SK-N-SH treated with all-trans-retinoic acid at 6 μM for 48 hours (cell line): ENCODE measurements around the gene MRPL36.

Experiments used
- ATAC-seq: fragments of 200-7000 bp; cut with Tn5 transposase; 3 replicates; pipeline ENCODE4 v1.9.1; 2020; ENCODE audit warnings: mild to moderate bottlenecking, moderate library complexity
- BACH2 ChIP-seq: fragments of 250-450 bp; sonication (Bioruptor Pico); IDR thresholded peaks from 2 replicates; pipeline ENCODE4 v1.9.0; 2021; ENCODE audit warnings: mild to moderate bottlenecking, borderline replicate concordance
- CREB5 ChIP-seq: fragments of 250-450 bp; sonication (Bioruptor Pico); IDR thresholded peaks from 2 replicates; pipeline ENCODE4 v1.5.1; 2020; ENCODE audit warnings: low read depth, mild to moderate bottlenecking, moderate library complexity
- CSDC2 ChIP-seq: fragments of 250-450 bp; sonication (Bioruptor Pico); IDR thresholded peaks from 2 replicates; pipeline ENCODE4 v1.5.0; 2020; ENCODE audit warnings: mild to moderate bottlenecking, moderate library complexity
- ESRRG ChIP-seq: fragments of 250-450 bp; sonication (Bioruptor Pico); IDR thresholded peaks from 2 replicates; pipeline ENCODE4 v1.6.1; 2021; ENCODE audit warnings: mild to moderate bottlenecking
- GLIS3 ChIP-seq: fragments of 250-450 bp; sonication (Bioruptor Pico); IDR thresholded peaks from 2 replicates; pipeline ENCODE4 v1.5.0; 2020; ENCODE audit warnings: mild to moderate bottlenecking, moderate library complexity
- ISL1 ChIP-seq: fragments of 250-450 bp; sonication (Bioruptor Pico); IDR thresholded peaks from 2 replicates; pipeline ENCODE4 v2.1.2; 2022; ENCODE audit warnings: mild to moderate bottlenecking, moderate library complexity
- OSR1 ChIP-seq: fragments of 250-450 bp; sonication (Bioruptor Pico); IDR thresholded peaks from 2 replicates; pipeline ENCODE4 v1.8.0; 2022; ENCODE audit warnings: moderate library complexity, mild to moderate bottlenecking, inconsistent platforms
- PATZ1 ChIP-seq: fragments of 250-450 bp; sonication (Bioruptor Pico); IDR thresholded peaks from 2 replicates; pipeline ENCODE4 v1.8.0; 2020; ENCODE audit warnings: mild to moderate bottlenecking, moderate library complexity, borderline replicate concordance
- POU6F1 ChIP-seq: fragments of 250-450 bp; sonication (Bioruptor Pico); IDR thresholded peaks from 2 replicates; pipeline ENCODE4 v1.8.0; 2021; ENCODE audit warnings: low read depth, mild to moderate bottlenecking, moderate library complexity, borderline replicate concordance
- RARB ChIP-seq: fragments of 250-450 bp; sonication (Bioruptor Pico); IDR thresholded peaks from 2 replicates; pipeline ENCODE4 v1.8.0; 2021; ENCODE audit warnings: mild to moderate bottlenecking, moderate library complexity
- TCF4 ChIP-seq: fragments of 250-450 bp; sonication (Bioruptor Pico); IDR thresholded peaks from 2 replicates; pipeline ENCODE4 v1.8.0; 2021; ENCODE audit warnings: mild to moderate bottlenecking, moderate library complexity, borderline replicate concordance
- TOX ChIP-seq: fragments of 250-450 bp; sonication (Bioruptor Pico); IDR thresholded peaks from 2 replicates; pipeline ENCODE4 v1.8.0; 2021; ENCODE audit warnings: mild to moderate bottlenecking, moderate library complexity, borderline replicate concordance
- TSHZ2 ChIP-seq: fragments of 250-450 bp; sonication (Bioruptor Pico); IDR thresholded peaks from 2 replicates; pipeline ENCODE4 v1.5.0; 2020; ENCODE audit warnings: mild to moderate bottlenecking, moderate library complexity
- ZC3H10 ChIP-seq: fragments of 250-450 bp; sonication (Bioruptor Pico); IDR thresholded peaks from 2 replicates; pipeline ENCODE4 v1.5.1; 2021; ENCODE audit warnings: mild to moderate bottlenecking, moderate library complexity
- ZFP3 ChIP-seq: fragments of 250-450 bp; sonication (Bioruptor Pico); IDR thresholded peaks from 2 replicates; pipeline ENCODE4 v1.5.0; 2020; ENCODE audit warnings: mild to moderate bottlenecking, moderate library complexity
- ZFP30 ChIP-seq: fragments of 450-650 bp; formaldehyde crosslinking; IDR thresholded peaks from 2 replicates; pipeline ENCODE4 v1.5.0; 2022; ENCODE audit warnings: mild to moderate bottlenecking, moderate library complexity
- ZNF565 ChIP-seq: fragments of 450-650 bp; formaldehyde crosslinking; conservative IDR thresholded peaks from 2 replicates; pipeline ENCODE4 v1.5.0; 2020; ENCODE audit warnings: low read depth, mild to moderate bottlenecking, moderate library complexity
- ZNF70 ChIP-seq: fragments of 450-650 bp; formaldehyde crosslinking; IDR thresholded peaks from 2 replicates; pipeline ENCODE4 v1.5.0; 2020; ENCODE audit warnings: mild to moderate bottlenecking, moderate library complexity
- ZNF8 ChIP-seq: fragments of 450-650 bp; formaldehyde crosslinking; IDR thresholded peaks from 2 replicates; pipeline ENCODE4 v1.5.0; 2020; ENCODE audit warnings: mild to moderate bottlenecking, moderate library complexity

The MRPL36 gene

GRCh38 chr5:1836891-1837880 lies 37.5 kb upstream of the MRPL36 start:
- no peak for ATAC-seq

GRCh38 chr5:1836176-1836890 lies 36.7 kb upstream of the MRPL36 start:
- TF ChIP-seq ZNF565 (CRISPR knock-in tag) (no peak), CREB5 (no peak)
- no peak for ATAC-seq

More at GRCh38 chr5:1836891-1837880, 37.5 kb upstream of the MRPL36 start:
- TF ChIP-seq ZNF70 (CRISPR knock-in tag) (no peak), OSR1 (CRISPR knock-in tag) (no peak), ZNF8 (CRISPR knock-in tag) (no peak), CSDC2 (CRISPR knock-in tag) (no peak)

- no peak for ATAC-seq
- TF ChIP-seq CREB5 (no peak), ESRRG (CRISPR knock-in tag) (no peak), ZC3H10 (CRISPR knock-in tag) (no peak), ZFP30 (CRISPR knock-in tag) (no peak), BACH2 (CRISPR knock-in tag) (no peak), TCF4 (no peak), POU6F1 (CRISPR knock-in tag) (no peak), ZNF565 (CRISPR knock-in tag) (no peak), RARB (CRISPR knock-in tag) (no peak), ZNF70 (CRISPR knock-in tag) (no peak), GLIS3 (CRISPR knock-in tag) (no peak), ZFP3 (CRISPR knock-in tag) (no peak), TOX (CRISPR knock-in tag) (no peak), ISL1 (CRISPR knock-in tag) (no peak), PATZ1 (no peak), TSHZ2 (CRISPR knock-in tag) (no peak)
Observed at GRCh38 chr5:1835431-1835830, 35.8 kb upstream of the MRPL36 start.
